Measurements from ENCODE around the gene RABAC1. TPM values are rescaled to one million over a fixed set of nuclear protein-coding genes. Genes with fewer than 3 reads are reported as not detected.
A peak's percentile ranks its signal among the peaks of the same experiment; 100 is the strongest.

The RABAC1 gene
- total and polyA plus RNA-seq, 2 donors from 2014 or later = 146 to 333 TPM

- Histone ChIP-seq H3K27ac (ENCODE audit: low read depth in 2 of 2, low read length in 2 of 2) (no peak overlapping the region), H3K4me1 (ENCODE audit: control insufficient read depth in 2 of 3, insufficient read depth in 2 of 3, low read depth in 1 of 3, low read length in 3 of 3) (peaks cover 0 to 15% (median 4%) of the 10 kb centered on the region in 3 donors), H3K4me3 (ENCODE audit: low read length in 3 of 3) (no peak overlapping the region), H3K9ac (ENCODE audit: low read length in 3 of 3) (no peak overlapping the region), H3K9me3 (ENCODE audit: control insufficient read depth in 2 of 3, insufficient read depth in 1 of 3, low read length in 3 of 3) (no peaks in the 10 kb centered on the region), H3K36me3 (ENCODE audit: control insufficient read depth in 2 of 3, insufficient read depth in 3 of 3, low read length in 3 of 3) (peaks cover 0 to 3% (median 3%) of the 10 kb centered on the region in 3 donors), H3K27me3 (ENCODE audit: control insufficient read depth, insufficient read depth, low read length) (no peaks in the 10 kb centered on the region)
- TF ChIP-seq, protein P1, sequence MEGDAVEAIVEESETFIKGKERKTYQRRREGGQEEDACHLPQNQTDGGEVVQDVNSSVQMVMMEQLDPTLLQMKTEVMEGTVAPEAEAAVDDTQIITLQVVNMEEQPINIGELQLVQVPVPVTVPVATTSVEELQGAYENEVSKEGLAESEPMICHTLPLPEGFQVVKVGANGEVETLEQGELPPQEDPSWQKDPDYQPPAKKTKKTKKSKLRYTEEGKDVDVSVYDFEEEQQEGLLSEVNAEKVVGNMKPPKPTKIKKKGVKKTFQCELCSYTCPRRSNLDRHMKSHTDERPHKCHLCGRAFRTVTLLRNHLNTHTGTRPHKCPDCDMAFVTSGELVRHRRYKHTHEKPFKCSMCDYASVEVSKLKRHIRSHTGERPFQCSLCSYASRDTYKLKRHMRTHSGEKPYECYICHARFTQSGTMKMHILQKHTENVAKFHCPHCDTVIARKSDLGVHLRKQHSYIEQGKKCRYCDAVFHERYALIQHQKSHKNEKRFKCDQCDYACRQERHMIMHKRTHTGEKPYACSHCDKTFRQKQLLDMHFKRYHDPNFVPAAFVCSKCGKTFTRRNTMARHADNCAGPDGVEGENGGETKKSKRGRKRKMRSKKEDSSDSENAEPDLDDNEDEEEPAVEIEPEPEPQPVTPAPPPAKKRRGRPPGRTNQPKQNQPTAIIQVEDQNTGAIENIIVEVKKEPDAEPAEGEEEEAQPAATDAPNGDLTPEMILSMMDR (IDR thresholded peaks at IDR 0.05; ENCODE audit: borderline replicate concordance, extremely low read depth, insufficient read depth) = no peak
- intact Hi-C loops (cut with DNase I) = no loop called here
- no peak for FAIRE-seq
- no peak for DNase-seq
Observed at GRCh38 chr19:41960973-41961372, 1.9 kb upstream of the RABAC1 start.

DNA sequence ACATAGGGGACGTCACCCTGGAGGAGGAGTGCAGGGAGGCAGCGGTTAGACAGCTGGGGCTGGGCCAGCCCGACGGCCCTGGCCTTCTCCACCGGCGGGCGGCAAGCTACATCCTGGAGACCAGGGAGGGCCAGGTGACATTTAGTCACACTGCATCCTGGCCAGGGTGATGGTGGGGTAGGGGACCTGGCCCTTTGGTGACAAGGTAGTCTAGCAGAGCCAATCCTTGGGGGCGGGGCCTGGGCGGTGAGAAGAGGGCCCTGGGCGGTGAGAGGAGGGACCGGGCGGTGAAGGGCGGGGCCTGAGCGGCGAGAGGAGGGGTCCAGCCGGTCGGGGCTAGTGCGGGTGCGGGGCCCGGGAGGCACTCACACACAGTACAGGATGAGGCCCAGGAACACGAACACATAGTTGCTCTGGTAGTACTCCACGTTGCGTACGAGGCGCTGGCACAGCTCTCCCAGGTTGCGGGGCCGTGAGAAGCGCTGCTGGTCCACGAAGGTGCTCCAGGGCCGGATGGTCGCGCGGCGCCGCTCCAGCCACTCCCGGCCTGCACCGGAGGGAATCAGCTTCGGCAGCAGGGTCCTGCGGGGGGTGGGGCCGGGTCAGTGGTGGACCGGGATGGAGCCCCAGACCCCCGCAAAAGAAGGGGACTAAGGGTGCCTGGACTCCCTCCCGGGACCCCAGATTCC, 610 bp downstream of the RABAC1 start:
- peak; percentile 86 to 95 (median 94) for DNase-seq
- Histone ChIP-seq H3K4me3 (ENCODE audit: low read length in 3 of 3) (peak overlapping the region; percentile 69 to 84 (median 75)), H3K4me1 (ENCODE audit: control insufficient read depth in 2 of 3, insufficient read depth in 2 of 3, low read depth in 1 of 3, low read length in 3 of 3) (peaks cover 0 to 15% (median 4%) of the 10 kb centered on the region in 3 donors), H3K9ac (ENCODE audit: low read length in 3 of 3) (peak overlapping the region; percentile 65 to 83 (median 75)), H3K27me3 (ENCODE audit: control insufficient read depth, insufficient read depth, low read length) (no peaks in the 10 kb centered on the region), H3K27ac (ENCODE audit: low read depth in 2 of 2, low read length in 2 of 2) (peak overlapping the region; percentile 79 to 86), H3K9me3 (ENCODE audit: control insufficient read depth in 2 of 3, insufficient read depth in 1 of 3, low read length in 3 of 3) (no peaks in the 10 kb centered on the region), H3K36me3 (ENCODE audit: control insufficient read depth in 2 of 3, insufficient read depth in 3 of 3, low read length in 3 of 3) (peaks cover 0 to 6% (median 3%) of the 10 kb centered on the region in 3 donors)
- TF ChIP-seq, protein P1 (IDR thresholded peaks at IDR 0.05; ENCODE audit: borderline replicate concordance, extremely low read depth, insufficient read depth) = peak; percentile 10
- intact Hi-C loops (cut with DNase I) = no loop called here
- FAIRE-seq = no peak

GRCh38 chr19:41957838-41958366, 1.2 kb downstream of the RABAC1 start:
- Histone ChIP-seq H3K27me3 (ENCODE audit: control insufficient read depth, insufficient read depth, low read length) (no peaks in the 10 kb centered on the region), H3K4me1 (ENCODE audit: control insufficient read depth in 2 of 3, insufficient read depth in 2 of 3, low read depth in 1 of 3, low read length in 3 of 3) (peaks cover 0 to 15% (median 4%) of the 10 kb centered on the region in 3 donors), H3K36me3 (ENCODE audit: control insufficient read depth in 2 of 3, insufficient read depth in 3 of 3, low read length in 3 of 3) (peaks cover 0 to 6% (median 3%) of the 10 kb centered on the region in 3 donors), H3K4me3 (ENCODE audit: low read length in 3 of 3) (peak overlapping the region; percentile 24 to 84 (median 69)), H3K9me3 (ENCODE audit: control insufficient read depth in 2 of 3, insufficient read depth in 1 of 3, low read length in 3 of 3) (no peaks in the 10 kb centered on the region), H3K9ac (ENCODE audit: low read length in 3 of 3) (peak overlapping the region; percentile 15 to 75 (median 17)), H3K27ac (ENCODE audit: low read depth in 2 of 2, low read length in 2 of 2) (peak overlapping the region; percentile 79 to 86)
- TF ChIP-seq, protein P1 (IDR thresholded peaks at IDR 0.05; ENCODE audit: borderline replicate concordance, extremely low read depth, insufficient read depth) = peak; percentile 90
- intact Hi-C loops (cut with DNase I) = no loop called here
- peak in 4 of 5 donors; percentile 91 to 96 (median 93) for DNase-seq
- FAIRE-seq = peak; percentile 70

Data from kidney (tissue), 14 donors.